ENCODE data around the gene ANKS3. TPM values are rescaled to one million over a fixed set of nuclear protein-coding genes. Genes with fewer than 3 reads are reported as not detected.

ANKS3 gene
- total RNA-seq, 1 donor from 2014 or later = 28.6 TPM

- H3K36me3 ChIP-seq (ENCODE audit: control insufficient read depth, insufficient read depth, low read length) = peaks cover 1% of the 10 kb centered on the region
- peak overlapping the region; percentile 96 for H3K4me3 ChIP-seq (ENCODE audit: low read depth, low read length)
- no peak for DNase-seq (ENCODE audit: low read depth)
- TF ChIP-seq CTCF (IDR thresholded peaks at IDR 0.05; ENCODE audit: insufficient read depth, low read length, poor library complexity, severe bottlenecking) = no peak
- no peaks in the 10 kb centered on the region for H3K27me3 ChIP-seq (ENCODE audit: control insufficient read depth, insufficient read depth, low read length)
Measured at GRCh38 chr16:4694642-4695451, 39.2 kb downstream of the ANKS3 start.

DNA sequence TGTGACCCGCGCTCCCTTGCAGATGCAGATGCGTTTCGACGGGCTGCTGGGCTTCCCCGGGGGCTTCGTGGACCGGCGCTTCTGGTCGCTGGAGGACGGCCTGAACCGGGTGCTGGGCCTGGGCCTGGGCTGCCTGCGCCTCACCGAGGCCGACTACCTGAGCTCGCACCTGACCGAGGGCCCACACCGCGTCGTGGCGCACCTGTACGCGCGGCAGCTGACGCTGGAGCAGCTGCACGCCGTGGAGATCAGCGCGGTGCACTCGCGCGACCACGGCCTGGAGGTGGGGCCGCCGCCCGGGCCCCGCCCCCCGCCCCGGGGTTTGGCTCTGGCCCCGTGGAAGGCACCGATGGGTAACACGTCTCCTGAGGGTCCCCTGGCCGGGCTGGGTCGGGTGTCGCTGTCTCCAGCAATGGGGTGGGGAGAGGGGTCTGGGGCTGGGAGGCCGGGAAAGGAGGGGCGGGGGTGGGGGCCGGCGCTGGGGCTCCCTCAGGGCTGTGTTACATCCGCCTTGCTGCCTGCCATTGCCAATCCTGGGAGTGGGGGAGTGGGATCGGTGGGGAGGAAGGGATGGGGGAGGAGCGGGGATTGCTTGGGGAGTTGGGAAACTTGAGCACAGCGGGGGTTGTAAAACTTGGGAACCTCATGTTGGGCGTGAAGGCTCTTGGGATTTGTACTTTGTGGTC, 40.0 kb downstream of the ANKS3 start:
- Histone ChIP-seq H3K36me3 (ENCODE audit: control insufficient read depth, insufficient read depth, low read length) (peaks cover 1% of the 10 kb centered on the region), H3K4me3 (ENCODE audit: low read depth, low read length) (peak overlapping the region; percentile 96), H3K27me3 (ENCODE audit: control insufficient read depth, insufficient read depth, low read length) (no peaks in the 10 kb centered on the region)
- no peak for DNase-seq (ENCODE audit: low read depth)
- no peak for TF ChIP-seq CTCF (IDR thresholded peaks at IDR 0.05; ENCODE audit: insufficient read depth, low read length, poor library complexity, severe bottlenecking)

DNA sequence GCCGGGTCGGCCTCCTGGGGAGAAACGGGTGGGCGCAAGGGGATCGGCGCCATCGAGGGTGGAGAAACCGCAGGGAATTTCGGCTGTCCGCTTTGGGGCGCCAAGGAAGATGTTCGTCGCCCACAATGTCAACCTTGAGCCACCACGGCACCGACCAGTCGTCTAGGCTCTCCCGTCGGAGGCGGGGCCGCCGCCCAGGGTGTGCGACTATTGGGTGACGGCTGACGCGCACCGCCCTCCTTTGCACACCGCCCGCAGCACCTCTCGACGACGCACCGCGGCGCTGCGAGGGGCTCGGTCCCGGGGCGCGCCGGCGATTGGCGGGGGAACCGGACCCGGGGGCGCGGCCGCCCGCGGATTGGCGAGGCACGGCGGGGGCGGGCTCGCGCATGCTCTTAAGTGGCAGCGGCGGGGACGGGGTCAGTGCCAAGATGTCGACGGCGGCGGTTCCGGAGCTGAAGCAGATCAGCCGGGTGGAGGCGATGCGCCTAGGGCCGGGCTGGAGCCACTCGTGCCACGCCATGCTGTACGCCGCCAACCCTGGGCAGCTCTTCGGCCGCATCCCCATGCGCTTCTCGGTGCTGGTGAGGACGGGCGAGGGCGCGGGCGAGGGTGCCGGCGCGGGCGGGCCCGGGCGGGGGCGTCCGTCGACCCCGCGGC, 40.6 kb downstream of the ANKS3 start, which contains the start of gene NUDT16L1:
NUDT16L1 (plus strand) TSS at position 267 of the 660 bp plus-strand sequence; CDS start at position 432, 165 bp downstream.
- Histone ChIP-seq H3K4me3 (ENCODE audit: low read depth, low read length) (peak within 1 kb of the TSS; percentile 96), H3K27me3 (ENCODE audit: control insufficient read depth, insufficient read depth, low read length) (no peaks in the 10 kb centered on the region), H3K36me3 (ENCODE audit: control insufficient read depth, insufficient read depth, low read length) (peaks cover 1% of the 10 kb centered on the region)
- DNase-seq (ENCODE audit: low read depth) = peak; percentile 70
- TF ChIP-seq CTCF (IDR thresholded peaks at IDR 0.05; ENCODE audit: insufficient read depth, low read length, poor library complexity, severe bottlenecking) = no peak

GRCh38 chr16:4692460-4693295, 41.4 kb downstream of the ANKS3 start:
- Histone ChIP-seq H3K4me3 (ENCODE audit: low read depth, low read length) (peak overlapping the region; percentile 43), H3K27me3 (ENCODE audit: control insufficient read depth, insufficient read depth, low read length) (no peaks in the 10 kb centered on the region), H3K36me3 (ENCODE audit: control insufficient read depth, insufficient read depth, low read length) (peaks cover 1% of the 10 kb centered on the region)
- no peak for DNase-seq (ENCODE audit: low read depth)
- no peak for TF ChIP-seq CTCF (IDR thresholded peaks at IDR 0.05; ENCODE audit: insufficient read depth, low read length, poor library complexity, severe bottlenecking)

DNA sequence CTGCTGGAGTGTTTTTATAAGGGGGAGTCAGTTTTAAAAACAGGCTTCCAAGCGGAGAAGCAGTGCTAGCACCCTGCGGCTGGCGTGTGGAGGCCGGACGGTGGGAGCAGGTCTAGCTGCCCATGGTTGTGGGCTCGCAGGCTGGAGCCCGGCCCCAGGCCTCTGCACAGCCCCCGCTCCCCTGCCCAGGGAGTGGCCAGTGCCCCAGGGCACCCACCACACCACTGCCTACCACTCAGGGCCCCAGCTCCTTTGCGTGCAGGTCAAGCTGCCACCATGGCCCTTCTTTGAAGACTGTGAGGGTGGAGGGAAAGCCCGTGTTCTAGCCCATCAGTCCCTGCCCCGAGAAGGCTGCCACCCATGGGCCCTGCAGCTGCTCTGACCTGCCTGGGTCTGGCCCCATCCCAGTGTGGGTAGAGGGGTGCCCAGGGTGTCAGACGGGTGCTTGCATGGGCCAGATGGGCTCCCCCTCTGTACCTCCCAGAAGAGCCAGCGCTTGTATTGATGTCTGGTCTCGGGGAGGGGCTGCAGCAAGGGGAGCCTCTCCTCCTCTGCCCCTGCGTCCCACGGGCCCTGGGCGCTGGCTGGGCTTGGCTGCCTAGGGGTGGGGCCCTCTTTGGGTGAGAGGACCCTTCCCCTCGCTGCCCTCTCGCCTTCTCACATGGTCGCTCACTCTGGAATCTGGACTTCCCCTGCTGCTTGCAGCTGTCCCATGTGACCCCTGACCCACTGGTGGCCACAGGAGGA, 42.2 kb downstream of the ANKS3 start:
- peaks cover 1% of the 10 kb centered on the region for H3K36me3 ChIP-seq (ENCODE audit: control insufficient read depth, insufficient read depth, low read length)
- H3K4me3 ChIP-seq (ENCODE audit: low read depth, low read length) = no peak overlapping the region
- no peaks in the 10 kb centered on the region for H3K27me3 ChIP-seq (ENCODE audit: control insufficient read depth, insufficient read depth, low read length)
- DNase-seq (ENCODE audit: low read depth) = no peak
- TF ChIP-seq CTCF (IDR thresholded peaks at IDR 0.05; ENCODE audit: insufficient read depth, low read length, poor library complexity, severe bottlenecking) = no peak

All from kidney epithelial cell (primary cell).